CD4-positive, alpha-beta T cell treated with Interleukin-17A for 1 hour (primary cell): Measurements from ENCODE around the gene TRPC6.
"Not testable (repeated sequence)": the region's sequence is repeated elsewhere in the genome, so short reads cannot be mapped to it uniquely, and the experiment has no call there.

Experiments
- DNase-seq: peaks from one replicate; pipeline ENCODE4 v3.0.0-alpha.2; 2020

The TRPC6 gene

DNA sequence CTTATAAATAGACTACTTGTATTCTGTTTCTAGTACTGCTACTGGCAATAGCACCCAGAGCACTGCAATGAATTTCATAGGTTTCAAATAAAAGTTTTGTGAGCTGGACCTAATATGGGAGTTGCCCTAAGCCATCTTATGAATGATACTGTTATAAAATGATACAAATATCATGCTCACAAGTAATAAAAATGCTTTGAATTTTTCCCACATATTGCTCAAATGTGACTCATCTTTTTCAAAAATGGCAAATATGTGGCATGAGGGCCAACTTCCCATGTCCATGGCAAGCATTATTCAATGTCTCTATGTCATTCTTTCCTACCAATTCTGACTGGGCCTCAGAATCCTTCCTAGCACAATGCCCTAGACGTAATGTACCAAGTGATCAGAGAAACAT is 137.6 kb downstream of the TRPC6 start:
- DNase-seq: no peak

DNA sequence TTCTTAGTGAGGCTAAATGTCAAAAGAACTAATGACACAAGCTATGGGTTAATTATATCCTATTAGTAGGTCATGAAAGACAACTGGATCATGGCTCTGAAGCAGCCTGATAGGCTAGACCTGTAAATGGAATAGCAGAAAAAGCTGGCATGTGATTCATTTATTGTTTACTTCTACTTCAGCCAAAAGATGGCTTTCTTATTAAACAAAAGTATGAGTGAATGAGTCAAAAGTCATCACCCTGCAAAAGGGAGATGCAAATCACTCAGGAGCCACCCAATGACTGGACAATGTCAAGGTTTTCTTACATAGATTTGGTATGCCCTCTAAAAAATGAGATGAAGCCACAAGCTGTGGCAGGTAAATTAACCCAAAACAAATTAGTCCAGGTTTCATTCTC is 138.0 kb downstream of the TRPC6 start:
- no peak for DNase-seq

DNA sequence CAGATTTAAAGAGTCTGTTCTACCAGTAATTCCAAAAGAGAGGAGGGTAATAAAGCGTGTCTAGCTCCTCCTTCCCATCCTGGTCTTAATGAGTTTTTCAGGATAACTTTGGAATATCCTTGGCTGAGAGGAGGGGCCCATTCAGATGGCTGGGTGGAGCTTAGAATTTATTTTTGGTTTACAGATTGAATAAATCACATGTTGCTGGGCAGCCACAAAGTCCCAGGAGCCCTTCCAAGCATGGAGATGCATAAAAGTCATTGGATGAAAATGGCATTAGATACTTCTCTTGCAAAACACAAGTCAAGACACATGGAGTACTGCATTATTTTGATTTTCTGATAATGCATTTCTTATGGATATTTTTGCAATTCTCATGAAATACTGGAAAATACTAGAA is 139.0 kb downstream of the TRPC6 start:
- no peak for DNase-seq

DNA sequence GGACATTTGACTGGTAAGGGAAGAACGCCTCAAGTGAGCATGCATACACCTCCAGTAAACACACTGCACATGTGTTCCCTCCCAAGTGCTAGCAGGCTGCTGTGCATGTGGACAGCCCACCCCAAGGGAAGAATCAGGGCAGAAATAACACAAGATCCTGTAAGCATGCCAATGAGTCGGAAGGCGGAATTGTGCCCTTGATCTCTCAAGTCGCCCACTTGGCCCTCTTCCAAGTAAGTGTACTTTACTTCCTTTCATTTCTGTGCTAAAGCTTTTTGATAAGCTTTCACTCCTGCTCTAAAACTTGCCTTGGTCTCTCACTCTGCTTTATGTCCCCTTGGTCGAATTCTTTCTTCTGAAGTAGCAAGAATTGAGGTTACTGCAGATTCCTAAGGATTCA is 139.6 kb downstream of the TRPC6 start:
- no peak for DNase-seq

GRCh38 chr11:101442936-101443521 is 140.8 kb downstream of the TRPC6 start:
- DNase-seq: no peak

DNA sequence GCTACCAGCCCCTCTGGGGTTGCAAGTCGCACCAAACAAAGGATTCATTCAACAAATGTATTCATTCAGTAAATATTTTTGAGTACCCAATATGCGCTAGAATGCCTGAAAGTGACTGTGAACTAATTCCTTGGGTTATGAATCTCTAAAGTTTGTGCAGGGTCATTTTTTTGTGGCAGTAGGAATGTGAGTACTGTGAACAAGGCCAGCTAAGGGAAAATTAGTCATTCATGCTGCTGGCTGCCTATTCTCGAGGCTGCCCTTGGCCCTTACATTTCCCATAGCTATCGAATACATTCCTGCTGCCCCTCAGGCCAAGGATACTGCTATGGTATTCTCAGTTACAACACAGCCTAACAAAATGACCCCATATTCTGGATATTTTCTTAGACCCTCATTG is 141.6 kb downstream of the TRPC6 start:
- DNase-seq: no peak

GRCh38 chr11:101441747-101442146 is 142.1 kb downstream of the TRPC6 start:
- no peak for DNase-seq

GRCh38 chr11:101439488-101439887 is 144.3 kb downstream of the TRPC6 start:
- no peak for DNase-seq

DNA sequence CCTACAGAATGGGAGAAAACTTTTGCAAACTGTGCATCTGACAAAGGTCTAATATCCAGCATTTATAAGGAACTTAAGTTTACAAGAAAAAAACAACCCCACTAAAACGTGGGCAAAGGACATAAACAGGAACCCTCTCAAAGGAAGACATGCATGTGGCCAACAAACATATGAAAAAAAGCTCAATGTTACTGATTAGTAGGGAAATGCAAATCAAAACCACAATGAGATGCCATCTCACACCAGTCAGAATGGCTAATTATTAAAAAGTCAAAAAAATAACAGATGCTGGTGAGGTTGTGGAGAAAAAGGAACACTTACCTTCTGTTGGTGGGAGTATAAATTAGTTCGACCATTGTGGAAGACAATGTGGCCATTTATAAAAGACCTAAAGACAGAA is 145.1 kb downstream of the TRPC6 start:
- DNase-seq: not testable (repeated sequence)

DNA sequence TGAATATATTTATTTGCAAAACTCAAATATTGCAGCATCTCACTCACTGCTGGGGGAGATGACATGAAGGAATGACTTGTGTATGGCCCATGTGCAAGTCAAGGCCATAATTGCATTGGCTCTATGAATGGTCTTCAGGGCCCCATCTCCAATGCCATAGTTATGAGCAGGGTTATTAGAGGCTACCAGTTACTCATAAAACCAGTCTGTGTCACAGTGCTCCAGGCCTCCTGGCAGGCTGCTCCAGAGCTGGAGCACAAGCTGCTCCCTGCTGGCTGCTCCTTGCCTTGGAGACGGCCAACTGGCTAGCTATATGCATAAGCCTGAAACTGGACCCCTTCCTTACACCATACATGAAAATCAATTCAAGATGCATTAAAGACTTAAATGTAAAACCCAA is 145.7 kb downstream of the TRPC6 start:
- no peak for DNase-seq

DNA sequence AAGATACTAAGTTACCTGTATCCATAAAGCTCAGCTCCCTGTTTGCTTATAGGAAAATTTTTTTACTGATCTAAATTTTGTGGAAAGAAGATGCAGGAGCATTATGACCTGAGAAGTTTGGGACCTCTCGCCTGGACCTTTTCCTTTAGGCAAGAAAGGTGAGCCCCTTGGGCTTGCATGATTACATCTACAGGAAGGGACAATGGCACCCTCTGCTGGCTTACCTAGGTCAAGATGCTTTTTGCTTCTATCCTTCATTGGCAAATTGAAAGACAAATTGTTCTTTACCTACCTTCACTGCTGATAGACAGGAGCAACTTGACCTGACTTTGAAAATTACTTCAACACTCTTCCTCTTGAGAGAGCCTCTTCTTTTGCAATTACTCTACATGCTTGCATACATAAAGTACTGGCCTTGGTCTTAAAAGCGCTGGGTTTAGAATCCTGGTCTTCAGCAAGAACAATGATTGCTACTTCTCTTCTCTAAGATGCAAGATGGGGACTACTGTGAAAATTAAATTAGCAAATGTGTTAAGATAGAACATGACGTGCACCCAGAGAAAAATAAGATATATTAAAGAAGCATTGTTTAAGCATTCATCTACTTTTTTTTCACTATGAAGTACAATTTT is 147.2 kb downstream of the TRPC6 start:
- no peak for DNase-seq

- no peak for DNase-seq
These were observed 148.3 kb downstream of the TRPC6 start for GRCh38 chr11:101435408-101435973.

- no peak for DNase-seq
These were observed 149.7 kb downstream of the TRPC6 start for GRCh38 chr11:101434026-101434643.

GRCh38 chr11:101433151-101433550 is 150.7 kb downstream of the TRPC6 start:
- DNase-seq: no peak

DNA sequence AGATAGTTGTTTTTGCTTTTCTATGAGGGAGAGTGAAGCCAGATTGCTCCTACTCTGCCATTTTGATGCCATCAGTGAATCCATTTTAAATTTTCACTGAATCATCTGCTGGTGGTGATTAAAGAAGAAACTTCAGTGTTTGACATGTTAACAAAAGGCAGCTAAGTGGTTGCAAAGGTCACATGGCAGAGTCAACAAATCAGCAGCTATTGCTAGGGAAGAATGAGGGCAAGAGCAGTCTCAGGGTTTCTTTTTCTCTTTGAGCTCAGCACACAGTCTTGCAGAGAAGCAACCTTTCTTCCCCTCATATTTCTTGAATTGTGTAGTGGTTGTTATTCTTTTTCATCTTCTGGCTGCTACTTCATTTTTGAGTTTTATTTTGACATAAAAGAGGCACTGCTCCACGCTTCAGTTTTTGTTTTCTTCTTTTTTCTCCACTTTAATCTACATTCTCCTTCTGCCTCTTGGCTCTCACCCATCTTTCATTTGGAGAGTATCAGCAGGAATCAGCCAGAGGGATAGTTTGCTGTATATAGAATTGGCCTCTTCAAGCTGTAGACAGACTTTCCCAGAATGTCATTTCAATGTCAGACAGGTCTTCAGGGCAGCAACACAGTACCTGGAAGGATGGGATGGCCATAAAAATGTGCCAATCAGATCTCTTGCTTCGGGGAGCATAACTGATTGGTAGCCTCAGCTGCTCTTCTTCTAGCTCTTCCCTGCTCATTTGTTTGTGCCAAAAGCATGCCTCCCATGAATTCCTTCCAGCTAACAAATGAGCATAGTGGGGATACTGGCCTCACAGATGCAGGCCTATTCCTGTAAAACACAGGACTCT is 153.9 kb downstream of the TRPC6 start:
- DNase-seq: no peak

DNA sequence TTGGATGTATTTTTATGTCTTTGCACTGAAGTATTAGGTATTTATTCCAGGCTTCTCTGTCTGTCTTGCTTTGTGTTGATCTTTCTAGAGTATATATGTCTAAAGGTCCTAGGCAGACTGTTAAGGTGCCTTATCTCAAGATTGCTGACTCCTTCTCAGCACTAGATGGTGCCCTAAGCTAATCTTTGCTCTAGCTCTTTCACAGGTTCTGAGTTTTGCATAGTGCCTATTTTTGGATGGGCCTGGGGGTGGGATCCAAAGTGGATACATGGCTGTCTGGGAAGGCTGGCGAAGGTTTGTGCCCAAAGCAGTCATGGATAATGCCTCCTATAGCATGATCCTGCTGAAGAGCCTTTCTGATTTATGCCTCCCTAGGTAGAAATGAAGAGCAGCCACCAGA is 154.9 kb downstream of the TRPC6 start:
- DNase-seq: no peak

DNA sequence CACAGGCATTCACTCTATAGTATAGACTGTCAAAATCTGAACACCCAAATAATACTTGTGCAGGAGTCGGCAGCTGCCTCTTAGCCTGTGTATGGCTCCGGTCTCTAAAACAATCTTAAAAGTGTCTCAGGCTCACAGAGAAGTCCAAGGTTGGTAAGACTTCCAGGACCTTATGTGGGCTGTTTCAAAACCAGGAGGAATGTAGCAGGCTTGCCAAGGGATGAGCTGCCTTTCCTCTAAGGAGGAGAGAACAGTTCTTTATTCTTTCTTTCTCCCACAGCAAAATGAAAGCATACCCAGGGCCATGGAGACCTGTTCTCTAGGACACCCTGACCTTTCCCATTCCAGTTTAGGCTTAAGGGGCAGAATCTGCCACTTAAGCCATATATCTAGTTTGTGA is 176.5 kb downstream of the TRPC6 start:
- DNase-seq: no peak
